Natural killer cell (primary cell): ENCODE data around the gene PAM. TPM values are rescaled to one million over a fixed set of nuclear protein-coding genes. Genes with fewer than 3 reads are reported as not detected.

Experiments
- ATAC-seq, 3 donors: fragments of 150-1000 bp in 2 of 3; fragments of 200-7000 bp in 1 of 3; cut with Tn5 transposase; 1 replicate in 1 of 3; 2 replicates in 2 of 3; pipeline ENCODE4 v1.10.0; 2021; ENCODE audit warnings: mild to moderate bottlenecking in 2 of 3, moderate library complexity in 2 of 3
- DNase-seq, 2 donors: peaks; one replicate each; pipeline versions ENCODE4 v3.0.0 to v3.0.0-alpha.2; 2013 to 2021; ENCODE audit warnings: mixed read lengths in 1 of 2
- H3K27ac ChIP-seq: one replicate; pipeline ENCODE4 v1.5.1; 2013; ENCODE audit warnings: mild to moderate bottlenecking, low read length
- H3K27me3 ChIP-seq: one replicate; pipeline ENCODE4 v1.6.1; 2013; ENCODE audit warnings: low read length; ENCODE audit not compliant: control insufficient read depth, insufficient read depth
- H3K36me3 ChIP-seq: one replicate; pipeline ENCODE4 v1.6.1; 2013; ENCODE audit warnings: low read length; ENCODE audit not compliant: control insufficient read depth, insufficient read depth
- H3K4me1 ChIP-seq: one replicate; pipeline ENCODE4 v1.6.1; 2013; ENCODE audit warnings: low read length; ENCODE audit not compliant: control insufficient read depth, insufficient read depth
- H3K4me3 ChIP-seq: one replicate; pipeline ENCODE4 v1.5.1; 2013; ENCODE audit warnings: low read length
- H3K9me3 ChIP-seq: one replicate; pipeline ENCODE4 v1.6.1; 2013; ENCODE audit warnings: low read length; ENCODE audit not compliant: control insufficient read depth, insufficient read depth
- H3K27ac Mint-ChIP-seq, 2 donors: one replicate each; pipeline ENCODE4 v1.8.0; 2022; ENCODE audit warnings: mild to moderate bottlenecking in 2 of 2, mixed read lengths in 2 of 2, moderate library complexity in 1 of 2
- H3K27me3 Mint-ChIP-seq, 2 donors: one replicate each; pipeline ENCODE4 v1.8.0; 2022; ENCODE audit warnings: low read depth in 2 of 2, mixed read lengths in 2 of 2
- H3K36me3 Mint-ChIP-seq: one replicate; pipeline ENCODE4 v1.8.0; 2022; ENCODE audit warnings: mixed read lengths
- H3K4me1 Mint-ChIP-seq, 2 donors: one replicate each; pipeline ENCODE4 v1.8.0; 2022; ENCODE audit warnings: mixed read lengths in 2 of 2
- H3K4me3 Mint-ChIP-seq: one replicate; pipeline ENCODE4 v1.8.0; 2022; ENCODE audit warnings: mild to moderate bottlenecking, moderate library complexity, mixed read lengths
- H3K9me3 Mint-ChIP-seq, 2 donors: one replicate each; pipeline ENCODE4 v1.8.0; 2022; ENCODE audit warnings: mixed read lengths in 2 of 2
- WGBS: methylation state at CpG from one replicate; pipeline ENCODE4 v1.1.7; 2013; ENCODE audit warnings: missing lambda C conversion rate; ENCODE audit not compliant: insufficient coverage; 5-methylcytosine and 5-hydroxymethylcytosine counted together
- intact Hi-C: fragments of 100-400 bp; cut with micrococcal nuclease; formaldehyde crosslinking; loops from one replicate; pipeline ENCODE4 v1.14.2; 2022
- total RNA-seq, 4 donors: library from RNA; stranded (reverse); fragments of 120-200 nt in 1 of 4; gene quantifications; one replicate each; pipeline versions ENCODE4 v1.2.3 to v1.2.4, GENCODE V29; 2013 to 2022
- TF ChIP-seq, protein P1 (sequence below): fragments of 200-600 bp; IDR thresholded peaks from one replicate; pipeline ENCODE4 v1.8.0; 2022; ENCODE audit warnings: antibody characterized with exemption

Gene PAM
- total RNA-seq, 3 donors from 2014 or later (not counting 1 experiment from before 2014, with no cell fraction given) = 67.6 to 79.9 (median 75.3) TPM

DNA sequence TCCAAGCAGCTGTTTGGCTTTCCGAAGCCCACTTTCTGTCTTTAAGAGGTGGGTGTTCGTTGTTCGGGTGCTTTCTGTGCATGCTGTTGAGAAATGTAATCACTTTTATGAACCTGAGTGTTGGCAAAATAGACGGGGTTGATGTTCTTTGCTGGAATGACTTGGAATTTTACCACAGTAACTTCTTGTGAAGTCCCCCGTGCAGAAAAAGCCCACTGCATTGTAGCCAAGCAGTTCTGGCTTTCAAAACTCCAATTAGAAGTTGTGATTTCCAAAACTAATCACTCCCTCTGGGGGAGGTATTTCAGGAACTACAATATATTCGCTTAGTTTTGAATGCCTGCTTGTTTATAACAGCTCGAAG lies 111.1 kb downstream of the PAM start:
- Histone ChIP-seq H3K4me3 (peak overlapping the region; percentile 85), H3K27me3 (no peaks in the 10 kb centered on the region), H3K9me3 (no peaks in the 10 kb centered on the region), H3K36me3 (no peaks in the 10 kb centered on the region), H3K27ac (peak overlapping the region; percentile 80), H3K4me1 (peaks cover 4% of the 10 kb centered on the region)
- H3K27me3 Mint-ChIP-seq = no peaks in the 10 kb centered on the region
- H3K27ac Mint-ChIP-seq = peak overlapping the region; percentile 86 to 90
- H3K36me3 Mint-ChIP-seq = peaks cover 14% of the 10 kb centered on the region
- peak overlapping the region; percentile 90 for H3K4me3 Mint-ChIP-seq
- intact Hi-C loops = loop anchor here (2.0 to 10.0 kb wide), 4 partner anchors 23 to 259 kb away; partner anchors contain the start of genes GIN1 and PPIP5K2
- peak in 1 of 3 donors; percentile 2 for ATAC-seq
- TF ChIP-seq, protein P1, sequence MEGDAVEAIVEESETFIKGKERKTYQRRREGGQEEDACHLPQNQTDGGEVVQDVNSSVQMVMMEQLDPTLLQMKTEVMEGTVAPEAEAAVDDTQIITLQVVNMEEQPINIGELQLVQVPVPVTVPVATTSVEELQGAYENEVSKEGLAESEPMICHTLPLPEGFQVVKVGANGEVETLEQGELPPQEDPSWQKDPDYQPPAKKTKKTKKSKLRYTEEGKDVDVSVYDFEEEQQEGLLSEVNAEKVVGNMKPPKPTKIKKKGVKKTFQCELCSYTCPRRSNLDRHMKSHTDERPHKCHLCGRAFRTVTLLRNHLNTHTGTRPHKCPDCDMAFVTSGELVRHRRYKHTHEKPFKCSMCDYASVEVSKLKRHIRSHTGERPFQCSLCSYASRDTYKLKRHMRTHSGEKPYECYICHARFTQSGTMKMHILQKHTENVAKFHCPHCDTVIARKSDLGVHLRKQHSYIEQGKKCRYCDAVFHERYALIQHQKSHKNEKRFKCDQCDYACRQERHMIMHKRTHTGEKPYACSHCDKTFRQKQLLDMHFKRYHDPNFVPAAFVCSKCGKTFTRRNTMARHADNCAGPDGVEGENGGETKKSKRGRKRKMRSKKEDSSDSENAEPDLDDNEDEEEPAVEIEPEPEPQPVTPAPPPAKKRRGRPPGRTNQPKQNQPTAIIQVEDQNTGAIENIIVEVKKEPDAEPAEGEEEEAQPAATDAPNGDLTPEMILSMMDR = no peak
- WGBS = 2% methylated on average over 5 of the region's 7 CpGs
- peaks cover 0 to 2% of the 10 kb centered on the region in 2 donors for H3K9me3 Mint-ChIP-seq
- H3K4me1 Mint-ChIP-seq = peaks cover 28 to 44% of the 10 kb centered on the region in 2 donors
- DNase-seq = peak in 1 of 2 donors; percentile 18

DNA sequence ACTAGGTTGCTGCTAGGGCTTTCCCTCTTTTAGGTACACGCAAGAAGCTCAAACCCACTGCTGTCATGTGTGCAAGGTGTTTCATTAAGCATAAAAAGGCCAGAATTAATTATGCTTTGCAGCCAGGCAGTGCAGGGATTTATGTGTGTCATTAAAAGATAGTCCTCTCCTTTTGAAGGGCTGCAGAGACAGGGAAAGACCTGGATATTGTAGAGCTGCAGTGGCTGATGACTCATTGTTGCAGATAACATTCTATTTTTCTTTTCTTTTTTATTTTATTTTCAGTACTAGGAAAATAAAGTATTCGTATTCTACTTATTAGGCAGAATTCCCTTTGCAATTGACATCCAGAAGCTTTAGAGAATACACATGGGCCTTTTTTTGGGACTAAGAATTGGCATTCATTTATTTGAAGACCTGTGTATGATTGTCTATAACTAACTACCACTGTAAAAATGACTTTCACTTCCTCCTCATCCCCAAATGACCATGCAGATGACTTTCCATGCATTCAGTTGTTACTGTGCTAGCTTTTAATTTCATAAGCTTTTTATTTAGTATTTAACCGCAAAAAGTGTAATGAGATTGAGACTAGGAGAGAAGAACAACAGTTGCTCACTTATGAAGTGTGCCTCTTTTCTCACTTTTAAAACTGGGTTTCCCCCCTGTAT lies 113.0 kb downstream of the PAM start:
- peaks cover 0 to 2% of the 10 kb centered on the region in 2 donors for H3K9me3 Mint-ChIP-seq
- H3K4me1 Mint-ChIP-seq = peaks cover 36 to 49% of the 10 kb centered on the region in 2 donors
- DNase-seq (no peak), ATAC-seq (no peak)
- peaks cover 14% of the 10 kb centered on the region for H3K36me3 Mint-ChIP-seq
- H3K27me3 Mint-ChIP-seq = no peaks in the 10 kb centered on the region
- Histone ChIP-seq H3K4me1 (peaks cover 4% of the 10 kb centered on the region), H3K27me3 (no peaks in the 10 kb centered on the region), H3K27ac (no peak overlapping the region), H3K4me3 (no peak overlapping the region), H3K36me3 (peaks cover under 1% of the 10 kb centered on the region), H3K9me3 (no peaks in the 10 kb centered on the region)
- peak overlapping the region; percentile 72 for H3K4me3 Mint-ChIP-seq
- 81% methylated on average over 3 of the region's 3 CpGs for WGBS
- TF ChIP-seq, protein P1 = no peak
- intact Hi-C loops = loop anchor here (2.0 to 10.0 kb wide), 4 partner anchors 21 to 257 kb away; partner anchors contain the start of genes GIN1 and PPIP5K2
- H3K27ac Mint-ChIP-seq = peak overlapping the region; percentile 14 to 20

DNA sequence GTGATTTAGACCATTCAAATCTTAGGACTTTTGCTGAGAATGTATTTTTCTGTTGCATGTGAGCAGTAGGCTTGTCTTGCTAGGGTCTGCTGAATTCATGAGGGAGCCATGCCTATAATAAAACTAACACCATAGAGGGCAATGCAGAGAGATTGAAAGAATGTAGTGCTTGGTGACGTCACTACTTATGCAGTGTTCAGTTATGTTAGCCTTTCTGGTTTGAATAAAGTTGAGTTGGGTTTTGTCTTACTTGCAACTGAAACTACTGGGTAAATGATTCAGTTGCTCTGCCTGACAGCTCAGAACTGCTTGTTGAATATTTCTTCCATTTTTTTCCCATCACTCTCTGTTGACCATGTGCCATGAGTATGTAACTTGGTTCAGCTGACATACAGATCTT lies 114.1 kb downstream of the PAM start:
- H3K36me3 Mint-ChIP-seq = peaks cover 14% of the 10 kb centered on the region
- peaks cover 0 to 2% of the 10 kb centered on the region in 2 donors for H3K9me3 Mint-ChIP-seq
- 100% methylated on average over 1 of the region's 1 CpG for WGBS
- Histone ChIP-seq H3K27ac (no peak overlapping the region), H3K4me3 (no peak overlapping the region), H3K4me1 (peaks cover 4% of the 10 kb centered on the region), H3K27me3 (no peaks in the 10 kb centered on the region), H3K9me3 (no peaks in the 10 kb centered on the region), H3K36me3 (peaks cover 4% of the 10 kb centered on the region)
- peak overlapping the region; percentile 22 for H3K4me3 Mint-ChIP-seq
- H3K27ac Mint-ChIP-seq = no peak overlapping the region
- TF ChIP-seq, protein P1 = no peak
- intact Hi-C loops = loop anchor here (5.0 to 10.0 kb wide), 3 partner anchors 87 to 256 kb away; partner anchors contain the start of genes GIN1 and PPIP5K2
- DNase-seq (no peak), ATAC-seq (no peak)
- H3K27me3 Mint-ChIP-seq = no peaks in the 10 kb centered on the region
- peaks cover 36 to 49% of the 10 kb centered on the region in 2 donors for H3K4me1 Mint-ChIP-seq
